Choroid plexus epithelial cell (primary cell): Measurements from ENCODE around the gene CFDP1.

Source experiments
- DNase-seq: peaks from one replicate; pipeline ENCODE4 v3.0.0-alpha.2; 2010; ENCODE audit warnings: low read depth
- H3K4me3 ChIP-seq: 2 replicates; pipeline ENCODE4 v1.5.1; 2011; ENCODE audit warnings: low read depth, mild to moderate bottlenecking, control low read depth, low read length, moderate library complexity
- CTCF ChIP-seq: conservative IDR thresholded peaks from 2 replicates; pipeline ENCODE4 v1.5.1; 2011; ENCODE audit warnings: low read depth, mild to moderate bottlenecking, control low read depth, inconsistent platforms, low read length, moderate library complexity

CFDP1 gene

GRCh38 chr16:75387951-75388350 lies 45.4 kb downstream of the CFDP1 start:
- TF ChIP-seq CTCF, result no peak
- H3K4me3 ChIP-seq, result no peak overlapping the region
- DNase-seq, result no peak

GRCh38 chr16:75385507-75386152 lies 47.7 kb downstream of the CFDP1 start:
- DNase-seq, result peak; percentile 95
- peak; percentile 58 for TF ChIP-seq CTCF

GRCh38 chr16:75383141-75383540 lies 50.2 kb downstream of the CFDP1 start:
- H3K4me3 ChIP-seq, result no peak overlapping the region
- no peak for DNase-seq
- no peak for TF ChIP-seq CTCF

More at GRCh38 chr16:75385507-75386152, 47.7 kb downstream of the CFDP1 start:
- no peak overlapping the region for H3K4me3 ChIP-seq

GRCh38 chr16:75382611-75383010 lies 50.7 kb downstream of the CFDP1 start:
- DNase-seq, result no peak
- TF ChIP-seq CTCF, result no peak
- no peak overlapping the region for H3K4me3 ChIP-seq

GRCh38 chr16:75380870-75381269 lies 52.4 kb downstream of the CFDP1 start:
- peak; percentile 72 for DNase-seq
- H3K4me3 ChIP-seq, result no peak overlapping the region
- no peak for TF ChIP-seq CTCF

GRCh38 chr16:75379911-75380847 lies 53.1 kb downstream of the CFDP1 start:
- peak; percentile 47 for DNase-seq
- no peak overlapping the region for H3K4me3 ChIP-seq
- TF ChIP-seq CTCF, result no peak
